ENCODE data around the gene SMYD3.

SMYD3 gene

DNA sequence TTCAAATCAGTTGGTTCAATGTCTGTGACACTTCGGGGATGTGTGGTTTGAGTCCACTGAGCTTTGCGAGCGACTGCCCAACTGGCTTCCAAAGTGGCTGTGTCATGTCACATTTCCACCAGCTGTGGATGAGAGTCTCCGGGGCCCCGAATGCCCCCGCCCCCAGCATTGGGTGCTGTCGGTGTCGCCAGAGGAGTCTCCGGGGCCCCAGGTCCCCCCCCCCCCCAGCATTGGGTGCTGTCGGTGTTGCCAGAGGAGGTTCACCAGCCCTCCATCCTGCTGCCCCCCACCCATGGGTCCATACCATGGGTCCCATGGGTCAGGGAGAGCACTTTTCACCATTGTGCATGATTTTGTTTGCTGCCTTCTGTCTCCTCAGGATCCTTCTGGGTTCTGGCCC, 9.0 kb upstream of the SMYD3 start:
- H4K20me1 ChIP-seq (ENCODE audit: insufficient read depth), result no peaks in the 10 kb centered on the region
- no peak overlapping the region for H3K4me2 ChIP-seq
- H3K79me2 ChIP-seq (ENCODE audit: insufficient read depth, low read depth), result no peaks in the 10 kb centered on the region
- no peak for TF ChIP-seq CTCF (conservative IDR thresholded peaks at IDR 0.05; ENCODE audit: low read depth, low read length)
- no peaks in the 10 kb centered on the region for H3K27me3 ChIP-seq (ENCODE audit: insufficient read depth, low read depth)
- H3K9ac ChIP-seq, result no peak overlapping the region
- no peaks in the 10 kb centered on the region for H3K36me3 ChIP-seq (ENCODE audit: insufficient read depth)
- no peak overlapping the region for H3K4me3 ChIP-seq (IDR thresholded peaks at IDR 0.05; ENCODE audit: insufficient read depth, low read depth, low read length)
- no peaks in the 10 kb centered on the region for H3K4me1 ChIP-seq (ENCODE audit: low read depth, poor library complexity, severe bottlenecking)
- no peak overlapping the region for H3K27ac ChIP-seq
- H2AFZ ChIP-seq (ENCODE audit: low read depth), result no peak overlapping the region

GRCh38 chr1:246515390-246516005, 8.4 kb upstream of the SMYD3 start:
- Histone ChIP-seq H4K20me1 (ENCODE audit: insufficient read depth) (no peaks in the 10 kb centered on the region), H3K9ac (no peak overlapping the region), H3K4me1 (ENCODE audit: low read depth, poor library complexity, severe bottlenecking) (no peaks in the 10 kb centered on the region), H2AFZ (ENCODE audit: low read depth) (no peak overlapping the region), H3K79me2 (ENCODE audit: insufficient read depth, low read depth) (no peaks in the 10 kb centered on the region), H3K27ac (no peak overlapping the region), H3K36me3 (ENCODE audit: insufficient read depth) (no peaks in the 10 kb centered on the region), H3K4me3 (IDR thresholded peaks at IDR 0.05; ENCODE audit: insufficient read depth, low read depth, low read length) (no peak overlapping the region), H3K4me2 (no peak overlapping the region), H3K27me3 (ENCODE audit: insufficient read depth, low read depth) (no peaks in the 10 kb centered on the region)
- TF ChIP-seq CTCF (conservative IDR thresholded peaks at IDR 0.05; ENCODE audit: low read depth, low read length), result no peak

DNA sequence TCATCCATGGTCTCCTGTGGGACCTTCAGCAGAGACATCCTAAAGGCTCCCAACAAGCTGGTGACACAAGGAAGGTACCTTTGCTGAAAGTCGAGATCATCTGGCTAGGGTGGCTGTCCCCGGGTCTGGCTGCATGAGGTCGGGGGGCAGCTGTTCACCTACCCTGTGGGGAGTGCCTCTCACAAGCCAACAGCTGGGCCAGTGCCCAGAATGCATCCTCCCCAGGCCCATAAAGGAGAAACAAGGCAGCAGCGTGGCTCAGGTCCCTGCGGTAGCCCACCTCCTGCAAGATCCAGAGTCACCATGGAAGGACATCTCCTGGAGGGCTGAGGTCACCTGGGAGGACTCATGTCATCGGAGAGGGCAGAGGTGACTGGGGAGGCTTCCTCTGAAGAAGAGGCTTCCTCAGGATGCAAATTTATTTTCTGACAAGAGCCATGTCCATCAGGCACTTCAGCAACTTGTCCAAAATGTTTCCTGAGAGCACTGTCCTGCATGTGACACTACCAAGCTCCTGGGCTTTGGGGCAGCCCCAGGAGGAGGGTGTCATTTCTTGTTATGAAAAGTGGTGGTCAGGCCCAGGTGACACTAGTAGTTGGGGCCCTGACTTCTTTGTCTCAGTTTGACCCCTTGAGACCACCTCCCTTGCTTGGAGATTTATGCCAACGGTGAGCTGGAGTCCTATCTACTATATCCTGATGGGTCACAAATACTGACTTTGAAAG, 6.7 kb upstream of the SMYD3 start:
- no peak overlapping the region for H3K9ac ChIP-seq
- H3K27me3 ChIP-seq (ENCODE audit: insufficient read depth, low read depth), result no peaks in the 10 kb centered on the region
- H3K36me3 ChIP-seq (ENCODE audit: insufficient read depth), result no peaks in the 10 kb centered on the region
- no peak for TF ChIP-seq CTCF (conservative IDR thresholded peaks at IDR 0.05; ENCODE audit: low read depth, low read length)
- no peak overlapping the region for H2AFZ ChIP-seq (ENCODE audit: low read depth)
- H4K20me1 ChIP-seq (ENCODE audit: insufficient read depth), result no peaks in the 10 kb centered on the region
- no peaks in the 10 kb centered on the region for H3K79me2 ChIP-seq (ENCODE audit: insufficient read depth, low read depth)
- no peak overlapping the region for H3K4me2 ChIP-seq
- H3K4me1 ChIP-seq (ENCODE audit: low read depth, poor library complexity, severe bottlenecking), result no peaks in the 10 kb centered on the region
- H3K4me3 ChIP-seq (IDR thresholded peaks at IDR 0.05; ENCODE audit: insufficient read depth, low read depth, low read length), result no peak overlapping the region
- H3K27ac ChIP-seq, result no peak overlapping the region

DNA sequence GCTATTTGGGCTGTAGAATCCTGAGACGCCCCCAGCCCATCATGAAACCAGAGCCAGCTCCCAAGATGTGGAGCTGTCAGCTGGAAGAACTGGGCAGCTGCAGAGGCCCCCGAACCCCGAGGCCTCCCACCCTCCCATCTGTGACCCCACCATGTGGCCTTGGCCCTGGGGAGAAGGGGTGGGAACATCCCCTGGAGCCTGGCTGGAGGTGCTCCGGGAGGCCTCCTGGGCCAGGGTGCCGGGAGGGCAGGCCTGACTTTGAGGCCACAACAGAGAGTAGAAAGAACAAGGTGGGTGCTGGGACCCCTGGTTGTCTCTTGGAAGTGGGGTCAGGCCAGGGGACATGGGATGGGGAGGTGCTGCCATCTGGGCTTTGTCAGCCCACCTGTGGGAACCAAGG, 6.0 kb upstream of the SMYD3 start:
- Histone ChIP-seq H4K20me1 (ENCODE audit: insufficient read depth) (no peaks in the 10 kb centered on the region), H3K27me3 (ENCODE audit: insufficient read depth, low read depth) (no peaks in the 10 kb centered on the region), H3K9ac (no peak overlapping the region), H3K27ac (no peak overlapping the region), H3K4me3 (IDR thresholded peaks at IDR 0.05; ENCODE audit: insufficient read depth, low read depth, low read length) (no peak overlapping the region), H2AFZ (ENCODE audit: low read depth) (no peak overlapping the region), H3K36me3 (ENCODE audit: insufficient read depth) (no peaks in the 10 kb centered on the region), H3K4me2 (no peak overlapping the region), H3K4me1 (ENCODE audit: low read depth, poor library complexity, severe bottlenecking) (no peaks in the 10 kb centered on the region), H3K79me2 (ENCODE audit: insufficient read depth, low read depth) (no peaks in the 10 kb centered on the region)
- TF ChIP-seq CTCF (conservative IDR thresholded peaks at IDR 0.05; ENCODE audit: low read depth, low read length), result no peak
